Panc1 (cell line): Measurements from ENCODE around the gene C2CD2. TPM values are rescaled to one million over a fixed set of nuclear protein-coding genes. Genes with fewer than 3 reads are reported as not detected.

Experiments
- ATAC-seq: fragments of 200-7000 bp; cut with Tn5 transposase; 2 replicates; pipeline ENCODE4 v1.9.1; 2020; ENCODE audit warnings: mild to moderate bottlenecking, moderate library complexity
- BruUV-seq: library from RNA; stranded (reverse); fragments of 400-500 nt; replicated peaks from 2 replicates; lab custom pipeline; 2021; lab: Mats Ljungman, UMichigan
- CTCF ChIA-PET: fragments of 300-600 bp; sonication (Branson Sonifier 250); formaldehyde crosslinking; loops from one replicate; lab custom pipeline; 2022; ENCODE audit warnings: antibody characterized with exemption; lab: Charles Lee
- POLR2A ChIA-PET: fragments of 300-600 bp; sonication (Branson Sonifier 250); formaldehyde crosslinking; loops from one replicate; lab custom pipeline; 2022; ENCODE audit warnings: antibody characterized with exemption; lab: Charles Lee
- DNase-seq: peaks from one replicate; pipeline ENCODE4 v3.0.0-alpha.2; 2010; ENCODE audit warnings: low read depth, low spot score
- H3K27ac ChIP-seq: 2 replicates; pipeline ENCODE4 v1.5.1; 2011; ENCODE audit warnings: mild to moderate bottlenecking, low read length, inconsistent platforms
- H3K27me3 ChIP-seq: fragments of 200-500 bp; sonication (Bioruptor generic); 2 replicates; pipeline ENCODE4 v1.6.0; 2014; ENCODE audit warnings: low read length, inconsistent platforms; ENCODE audit not compliant: control insufficient read depth, insufficient read depth
- H3K36me3 ChIP-seq: fragments of 200-500 bp; sonication (Bioruptor generic); 2 replicates; pipeline ENCODE4 v1.5.1; 2014; ENCODE audit warnings: inconsistent platforms, mild to moderate bottlenecking, low read length, moderate library complexity; ENCODE audit not compliant: control insufficient read depth, insufficient read depth
- H3K4me1 ChIP-seq: 2 replicates; pipeline ENCODE4 v1.5.1; 2011; ENCODE audit warnings: inconsistent platforms, mild to moderate bottlenecking, low read length, moderate library complexity; ENCODE audit not compliant: control insufficient read depth, insufficient read depth
- H3K4me3 ChIP-seq, 2 experiments: 2 replicates each; pipeline ENCODE4 v1.5.1; 2011 to 2012; ENCODE audit warnings: low read depth in 2 of 2, low read length in 2 of 2, mild to moderate bottlenecking in 2 of 2, inconsistent platforms in 1 of 2, moderate library complexity in 1 of 2
- H3K9me3 ChIP-seq: fragments of 200-500 bp; sonication (Bioruptor generic); 2 replicates; pipeline ENCODE4 v1.5.1; 2014; ENCODE audit warnings: low read depth, mild to moderate bottlenecking, inconsistent platforms, low read length, moderate library complexity; ENCODE audit not compliant: control insufficient read depth, insufficient read depth
- CTCF ChIP-seq: fragments of 450-650 bp; IDR thresholded peaks from 2 replicates; pipeline ENCODE4 v1.5.1; 2017; ENCODE audit warnings: mild to moderate bottlenecking
- POLR2AphosphoS5 ChIP-seq: IDR thresholded peaks from 2 replicates; pipeline ENCODE4 v1.6.1; 2012; ENCODE audit warnings: mild to moderate bottlenecking, low read depth, low read length, moderate library complexity
- REST ChIP-seq, 2 experiments: IDR thresholded peaks; 2 replicates each; pipeline ENCODE4 v1.6.1; 2011 to 2012; ENCODE audit warnings: low read depth in 2 of 2, control low read depth in 1 of 2, low read length in 1 of 2, mild to moderate bottlenecking in 1 of 2, moderate library complexity in 1 of 2; ENCODE audit not compliant: insufficient read depth in 1 of 2
- SIN3A ChIP-seq: IDR thresholded peaks from 2 replicates; pipeline ENCODE4 v1.6.1; 2012; ENCODE audit warnings: low read depth, mild to moderate bottlenecking, low read length, moderate library complexity, borderline replicate concordance; ENCODE audit not compliant: insufficient read depth
- TCF7L2 ChIP-seq: IDR thresholded peaks from 2 replicates; pipeline ENCODE4 v1.6.1; 2011; ENCODE audit warnings: mild to moderate bottlenecking, low read depth, low read length, inconsistent platforms
- in situ Hi-C: cut with HindIII; loops from 2 replicates; pipeline ENCODE4 v1.10.0; 2016; ENCODE audit warnings: low sequenced_read_pairs, low pct_unique_long_range_greater_than_20kb
- intact Hi-C: fragments of 100-400 bp; cut with micrococcal nuclease; formaldehyde crosslinking; loops from one replicate; pipeline ENCODE4 v1.10.0; 2022; ENCODE audit not compliant: unreplicated experiment
- total RNA-seq: library from RNA; stranded (reverse); gene quantifications from one replicate; pipeline ENCODE4 v1.2.1, GENCODE V29; 2021; ENCODE audit not compliant: unreplicated experiment

C2CD2 gene
- total RNA-seq, 1 experiment from 2014 or later: 14.0 TPM

- Histone ChIP-seq H3K9me3 (no peaks in the 10 kb centered on the region), H3K4me3 (no peak overlapping the region), H3K4me1 (peaks cover 7% of the 10 kb centered on the region), H3K27me3 (no peaks in the 10 kb centered on the region), H3K27ac (no peak overlapping the region), H3K36me3 (no peaks in the 10 kb centered on the region)
- DNase-seq (no peak), ATAC-seq (no peak)
- POLR2A ChIA-PET: no interaction called here
- BruUV-seq: no TSS peak
- CTCF ChIA-PET: no interaction called here
- intact Hi-C loops: no loop called here
- TF ChIP-seq POLR2AphosphoS5 (no peak), CTCF (no peak), TCF7L2 (no peak), REST (IDR thresholded peaks at IDR 0.05; ENCODE audit: insufficient read depth in 1 of 2, low read depth in 2 of 2, low read length in 1 of 2) (no peak), SIN3A (no peak)
- in situ Hi-C loops: no loop called here
Measured at GRCh38 chr21:41873005-41873404, 80.8 kb downstream of the C2CD2 start.

- no TSS peak for BruUV-seq
- no peak overlapping the region for H3K4me3 ChIP-seq
Measured at GRCh38 chr21:41871293-41872030, 82.4 kb downstream of the C2CD2 start.

More at GRCh38 chr21:41871293-41872030, 82.4 kb downstream of the C2CD2 start:
- ATAC-seq: no peak
- intact Hi-C loops: no loop called here
- TF ChIP-seq POLR2AphosphoS5: no peak
- TF ChIP-seq TCF7L2: no peak
- TF ChIP-seq REST (IDR thresholded peaks at IDR 0.05; ENCODE audit: insufficient read depth in 1 of 2, low read depth in 2 of 2, low read length in 1 of 2): no peak
- TF ChIP-seq CTCF: no peak
- no peak for TF ChIP-seq SIN3A
- no peaks in the 10 kb centered on the region for H3K9me3 ChIP-seq
- no peak for DNase-seq
- ChIA-PET CTCF (no interaction called here), POLR2A (no interaction called here)
- H3K36me3 ChIP-seq: no peaks in the 10 kb centered on the region
- H3K27ac ChIP-seq: no peak overlapping the region
- no peaks in the 10 kb centered on the region for H3K27me3 ChIP-seq
- H3K4me1 ChIP-seq: no peaks in the 10 kb centered on the region
- in situ Hi-C loops: no loop called here
